Ascending aorta (tissue), 2 donors: ENCODE measurements around the gene TBC1D3B. TPM values are rescaled to one million over a fixed set of nuclear protein-coding genes. Genes with fewer than 3 reads are reported as not detected.
"Not testable (repeated sequence)": the region's sequence is repeated elsewhere in the genome, so short reads cannot be mapped to it uniquely, and the experiment has no call there.

Source experiments
- DNase-seq, 2 donors: peaks; one replicate each; pipeline ENCODE4 v3.0.0-alpha.2; 2019; ENCODE audit warnings: low spot score in 2 of 2
- H3K27ac ChIP-seq, 2 donors: fragments of 200-600 bp; sonication (generic); one replicate each; pipeline ENCODE4 v1.5.1; 2016 to 2017; ENCODE audit warnings: mild to moderate bottlenecking in 1 of 2
- H3K27me3 ChIP-seq: fragments of 200-600 bp; sonication (generic); one replicate; pipeline ENCODE4 v1.5.1; 2017
- H3K36me3 ChIP-seq, 2 donors: fragments of 200-600 bp; sonication (generic); one replicate each; pipeline ENCODE4 v1.5.1; 2016
- H3K4me1 ChIP-seq, 2 donors: fragments of 200-600 bp; sonication (generic); one replicate each; pipeline ENCODE4 v1.5.1; 2016 to 2017; ENCODE audit warnings: mild to moderate bottlenecking in 1 of 2
- H3K4me3 ChIP-seq, 2 donors: fragments of 200-600 bp; sonication (generic); one replicate each; pipeline ENCODE4 v1.5.1; 2016 to 2017; ENCODE audit warnings: mild to moderate bottlenecking in 1 of 2
- H3K9me3 ChIP-seq, 2 donors: fragments of 200-600 bp; sonication (generic); one replicate each; pipeline ENCODE4 v1.5.1; 2016
- CTCF ChIP-seq, 3 experiments: fragments of 200-600 bp in 2 of 3; fragments of 450-650 bp in 1 of 3; sonication (generic) in 2 of 3; IDR thresholded peaks; one replicate each; pipeline ENCODE4 v1.5.1; 2016 to 2019; ENCODE audit warnings: antibody characterized with exemption in 3 of 3, mild to moderate bottlenecking in 1 of 3, moderate library complexity in 1 of 3
- intact Hi-C: fragments of 100-400 bp; cut with DNase I; formaldehyde crosslinking; loops from one replicate; pipeline ENCODE4 v1.15.1; 2023
- total RNA-seq: library from RNA; depleted of rRNA; stranded (reverse); fragments of >200 nt; gene quantifications from one replicate; pipeline ENCODE4 v1.1.0, GENCODE V29; 2016

Gene TBC1D3B
- total RNA-seq, result not detected

GRCh38 chr17:36176536-36176935 lies at the start of gene TBC1D3B:
TBC1D3B (minus strand) TSS chr17:36176636; CDS start chr17:36175050, 1,586 bp downstream.
- H3K9me3 ChIP-seq, DNase-seq, H3K4me1 ChIP-seq, H3K27me3 ChIP-seq, H3K27ac ChIP-seq, H3K36me3 ChIP-seq, intact Hi-C loops, H3K4me3 ChIP-seq: not testable (repeated sequence)

- H3K36me3 ChIP-seq, intact Hi-C loops, H3K9me3 ChIP-seq, DNase-seq, H3K27ac ChIP-seq, H3K27me3 ChIP-seq, H3K4me3 ChIP-seq, H3K4me1 ChIP-seq: not testable (repeated sequence)
Measured at GRCh38 chr17:36222967-36223366, 46.5 kb upstream of the TBC1D3B start.

GRCh38 chr17:36221581-36222100 lies 45.2 kb upstream of the TBC1D3B start:
- H3K9me3 ChIP-seq, H3K27ac ChIP-seq, H3K36me3 ChIP-seq, H3K4me3 ChIP-seq, H3K4me1 ChIP-seq, DNase-seq, intact Hi-C loops, H3K27me3 ChIP-seq: not testable (repeated sequence)

- H3K4me3 ChIP-seq, intact Hi-C loops, H3K27ac ChIP-seq, H3K36me3 ChIP-seq, H3K4me1 ChIP-seq, H3K27me3 ChIP-seq, H3K9me3 ChIP-seq, DNase-seq: not testable (repeated sequence)
Measured at GRCh38 chr17:36220737-36221580, 44.5 kb upstream of the TBC1D3B start.

GRCh38 chr17:36219556-36219955 lies 43.1 kb upstream of the TBC1D3B start:
- H3K36me3 ChIP-seq, intact Hi-C loops, H3K9me3 ChIP-seq, H3K27me3 ChIP-seq, H3K27ac ChIP-seq, H3K4me1 ChIP-seq, DNase-seq, H3K4me3 ChIP-seq: not testable (repeated sequence)

GRCh38 chr17:36215406-36216308 lies 39.2 kb upstream of the TBC1D3B start:
- H3K4me3 ChIP-seq, H3K4me1 ChIP-seq, H3K27ac ChIP-seq, H3K9me3 ChIP-seq, H3K27me3 ChIP-seq, intact Hi-C loops, H3K36me3 ChIP-seq, DNase-seq: not testable (repeated sequence)

- TF ChIP-seq CTCF (IDR thresholded peaks at IDR 0.05), result no peak
- H3K36me3 ChIP-seq, result no peaks in the 10 kb centered on the region
- no peak for DNase-seq
- no peaks in the 10 kb centered on the region for H3K27me3 ChIP-seq
- no peaks in the 10 kb centered on the region for H3K9me3 ChIP-seq
- intact Hi-C loops, result no loop called here
- no peak overlapping the region for H3K27ac ChIP-seq
- H3K4me3 ChIP-seq, result no peak overlapping the region
- H3K4me1 ChIP-seq, result no peaks in the 10 kb centered on the region
Measured at GRCh38 chr17:36214918-36215317, 38.5 kb upstream of the TBC1D3B start.

GRCh38 chr17:36213695-36214094 lies 37.3 kb upstream of the TBC1D3B start:
- no peaks in the 10 kb centered on the region for H3K9me3 ChIP-seq
- no peak overlapping the region for H3K27ac ChIP-seq
- no peak for DNase-seq
- H3K36me3 ChIP-seq, result no peaks in the 10 kb centered on the region
- no peak for TF ChIP-seq CTCF (IDR thresholded peaks at IDR 0.05)
- no peak overlapping the region for H3K4me3 ChIP-seq
- no peaks in the 10 kb centered on the region for H3K27me3 ChIP-seq
- intact Hi-C loops, result no loop called here
- H3K4me1 ChIP-seq, result no peaks in the 10 kb centered on the region
